Adipocyte (in vitro differentiated cells): ENCODE results near the gene RPAP3.
"Not testable (repeated sequence)": the region's sequence is repeated elsewhere in the genome, so short reads cannot be mapped to it uniquely, and the experiment has no call there.

Source experiments
- DNase-seq: peaks from one replicate; pipeline ENCODE4 v3.0.0-alpha.2; 2015; ENCODE audit warnings: low read depth
- H3K27me3 ChIP-seq: replicated peaks from 2 replicates; pipeline ENCODE4 v1.7.0; 2013; ENCODE audit warnings: mild to moderate bottlenecking, low read length, moderate library complexity; ENCODE audit not compliant: control insufficient read depth, insufficient read depth
- H3K36me3 ChIP-seq: 2 replicates; pipeline ENCODE4 v1.7.0; 2013; ENCODE audit warnings: low read length, mild to moderate bottlenecking, moderate library complexity; ENCODE audit not compliant: control insufficient read depth, insufficient read depth, severe bottlenecking
- H3K4me1 ChIP-seq: 2 replicates; pipeline ENCODE4 v1.7.0; 2013; ENCODE audit warnings: mild to moderate bottlenecking, low read length, moderate library complexity; ENCODE audit not compliant: control insufficient read depth, insufficient read depth
- H3K4me3 ChIP-seq: 2 replicates; pipeline ENCODE4 v1.7.0; 2013; ENCODE audit warnings: mild to moderate bottlenecking, low read length, moderate library complexity
- H3K9ac ChIP-seq: 2 replicates; pipeline ENCODE4 v1.7.0; 2013; ENCODE audit warnings: mild to moderate bottlenecking, low read length, moderate library complexity
- H3K9me3 ChIP-seq: 2 replicates; pipeline ENCODE4 v1.7.0; 2013; ENCODE audit warnings: mild to moderate bottlenecking, low read length, moderate library complexity; ENCODE audit not compliant: control insufficient read depth

The RPAP3 gene

DNA sequence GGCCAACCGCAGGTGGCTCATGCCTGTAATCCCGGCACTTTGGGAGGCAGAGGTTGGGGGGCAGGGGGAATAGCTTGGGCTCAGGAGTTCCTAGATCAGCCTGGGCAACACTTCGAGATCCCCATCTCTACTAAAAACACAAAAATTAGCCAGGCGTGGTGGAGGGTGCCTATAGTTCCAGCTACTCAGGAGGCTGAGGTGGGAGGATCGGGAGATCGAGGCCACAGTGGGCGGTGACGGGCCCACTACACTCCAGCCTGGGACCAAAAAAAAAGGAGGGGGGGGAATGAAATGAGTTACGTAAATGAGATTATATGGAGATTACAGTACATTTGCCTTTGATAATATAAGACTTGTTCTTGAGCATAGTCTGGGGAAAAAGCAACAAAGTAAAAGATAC, 1.1 kb downstream of the RPAP3 start:
- H3K9ac ChIP-seq: peak overlapping the region; percentile 95
- no peaks in the 10 kb centered on the region for H3K9me3 ChIP-seq
- H3K4me3 ChIP-seq: peak overlapping the region; percentile 93

DNA sequence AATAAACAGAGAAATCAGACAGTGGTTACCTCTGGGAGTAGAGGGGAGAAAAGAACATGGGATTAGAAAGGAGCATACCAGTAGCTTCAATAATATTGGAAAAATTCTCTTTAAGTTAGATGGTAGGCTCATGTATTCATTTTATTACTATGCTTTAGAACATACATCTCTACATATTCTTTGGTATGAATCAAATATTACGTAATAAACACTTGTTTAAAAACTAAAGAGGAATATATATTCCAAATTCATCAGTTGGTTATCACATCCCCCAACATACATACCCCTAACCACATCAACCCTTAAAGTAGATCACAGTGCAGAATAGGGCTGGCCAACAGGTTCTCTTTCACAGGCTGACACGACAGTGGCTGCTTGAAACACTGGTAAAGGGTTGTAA, 5.6 kb downstream of the RPAP3 start:
- Histone ChIP-seq H3K27me3 (no peaks in the 10 kb centered on the region), H3K4me3 (no peak overlapping the region), H3K9ac (no peak overlapping the region), H3K36me3 (peaks cover 25% of the 10 kb centered on the region), H3K9me3 (no peaks in the 10 kb centered on the region), H3K4me1 (peaks cover 5% of the 10 kb centered on the region)
- DNase-seq: no peak

More for the DNA sequence above, 1.1 kb downstream of the RPAP3 start:
- no peaks in the 10 kb centered on the region for H3K27me3 ChIP-seq
- no peak for DNase-seq
- H3K4me1 ChIP-seq: peaks cover 11% of the 10 kb centered on the region
- H3K36me3 ChIP-seq: peaks cover 7% of the 10 kb centered on the region

DNA sequence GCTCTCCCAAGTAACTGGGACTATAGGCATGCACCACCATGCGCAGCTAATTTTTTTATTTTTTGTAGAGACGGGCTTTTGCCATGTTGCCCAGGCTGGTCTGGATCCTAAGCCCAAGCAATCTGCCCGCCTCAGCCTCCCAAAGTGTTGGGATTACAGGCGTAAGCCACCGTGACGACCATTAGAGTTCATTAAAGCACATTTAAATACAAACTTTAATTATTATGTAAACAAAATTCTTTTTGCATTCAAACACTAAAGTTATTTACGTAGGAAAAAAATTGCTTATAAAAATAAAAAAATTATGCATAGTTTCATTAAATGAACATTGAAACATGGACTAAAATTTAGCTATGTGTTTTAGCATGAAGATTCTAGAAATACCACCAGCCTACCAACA, 7.2 kb downstream of the RPAP3 start:
- Histone ChIP-seq H3K36me3 (peaks cover 35% of the 10 kb centered on the region), H3K9me3 (no peaks in the 10 kb centered on the region), H3K4me3 (no peak overlapping the region), H3K27me3 (no peaks in the 10 kb centered on the region), H3K9ac (no peak overlapping the region), H3K4me1 (no peaks in the 10 kb centered on the region)
- DNase-seq: no peak

DNA sequence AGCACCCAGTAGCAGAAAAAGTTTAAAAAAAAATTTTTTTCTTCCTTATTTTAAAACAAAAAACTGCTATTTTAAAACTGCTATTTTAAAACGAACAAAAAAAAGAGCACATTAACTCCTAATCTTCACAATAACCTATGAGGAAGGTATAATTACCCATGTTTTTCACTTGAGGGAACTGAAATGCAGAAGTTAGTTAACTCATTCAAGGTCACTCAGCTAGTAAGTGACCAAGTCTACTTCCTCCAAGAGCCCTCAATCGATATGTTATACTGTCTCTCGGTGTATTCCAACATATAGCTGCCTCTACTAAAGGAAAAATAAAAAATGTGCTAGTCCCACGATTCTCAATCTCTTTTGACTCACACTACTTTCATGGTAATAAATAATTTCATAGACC, 7.8 kb downstream of the RPAP3 start:
- Histone ChIP-seq H3K9me3 (no peaks in the 10 kb centered on the region), H3K27me3 (no peaks in the 10 kb centered on the region), H3K4me3 (no peak overlapping the region), H3K36me3 (peaks cover 39% of the 10 kb centered on the region), H3K4me1 (no peaks in the 10 kb centered on the region), H3K9ac (no peak overlapping the region)
- no peak for DNase-seq

DNA sequence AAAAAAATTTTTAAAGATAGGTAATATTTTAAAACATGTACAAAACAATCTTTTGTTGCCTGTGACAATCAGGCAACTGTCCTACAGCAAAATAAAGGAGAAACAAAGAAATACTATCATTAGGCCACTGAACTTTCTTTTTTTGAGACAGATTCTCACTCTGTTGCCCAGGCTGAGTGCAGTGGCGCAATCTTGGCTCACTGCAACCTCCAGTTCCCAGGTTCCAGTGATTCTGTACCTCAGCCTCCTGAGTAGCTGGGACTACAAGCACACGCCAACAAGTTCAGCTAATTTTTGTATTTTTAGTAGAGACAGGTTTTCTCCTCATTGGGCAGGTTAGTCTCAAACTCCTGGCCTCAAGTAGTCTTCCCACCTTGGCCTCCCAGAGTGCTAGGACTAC, 16.6 kb downstream of the RPAP3 start:
- DNase-seq: no peak
- no peak overlapping the region for H3K4me3 ChIP-seq
- H3K27me3 ChIP-seq: no peaks in the 10 kb centered on the region
- H3K9ac ChIP-seq: no peak overlapping the region
- no peaks in the 10 kb centered on the region for H3K4me1 ChIP-seq
- H3K36me3 ChIP-seq: peaks cover 34% of the 10 kb centered on the region
- no peaks in the 10 kb centered on the region for H3K9me3 ChIP-seq

DNA sequence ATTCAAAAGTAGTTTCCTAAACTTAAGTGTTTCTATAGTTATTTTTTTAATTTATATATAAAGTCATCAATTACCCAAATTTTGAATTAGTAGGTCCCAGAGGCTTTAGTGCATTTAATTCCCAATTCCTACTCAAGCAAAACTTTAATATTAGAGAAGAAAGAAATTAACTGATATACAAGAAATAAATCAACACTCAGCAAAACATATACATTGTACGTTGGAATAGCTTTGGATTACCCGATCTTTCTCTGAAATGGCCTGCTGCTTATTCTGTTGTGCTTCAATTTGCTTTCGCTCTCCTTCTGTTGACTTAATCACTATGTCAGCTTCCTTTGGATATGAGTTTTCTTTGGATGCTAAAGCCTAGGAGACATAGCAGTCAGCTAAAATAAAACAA, 18.2 kb downstream of the RPAP3 start:
- peaks cover 28% of the 10 kb centered on the region for H3K36me3 ChIP-seq
- DNase-seq: no peak
- H3K4me3 ChIP-seq: no peak overlapping the region
- H3K9ac ChIP-seq: no peak overlapping the region
- no peaks in the 10 kb centered on the region for H3K4me1 ChIP-seq
- no peaks in the 10 kb centered on the region for H3K9me3 ChIP-seq
- H3K27me3 ChIP-seq: no peaks in the 10 kb centered on the region

DNA sequence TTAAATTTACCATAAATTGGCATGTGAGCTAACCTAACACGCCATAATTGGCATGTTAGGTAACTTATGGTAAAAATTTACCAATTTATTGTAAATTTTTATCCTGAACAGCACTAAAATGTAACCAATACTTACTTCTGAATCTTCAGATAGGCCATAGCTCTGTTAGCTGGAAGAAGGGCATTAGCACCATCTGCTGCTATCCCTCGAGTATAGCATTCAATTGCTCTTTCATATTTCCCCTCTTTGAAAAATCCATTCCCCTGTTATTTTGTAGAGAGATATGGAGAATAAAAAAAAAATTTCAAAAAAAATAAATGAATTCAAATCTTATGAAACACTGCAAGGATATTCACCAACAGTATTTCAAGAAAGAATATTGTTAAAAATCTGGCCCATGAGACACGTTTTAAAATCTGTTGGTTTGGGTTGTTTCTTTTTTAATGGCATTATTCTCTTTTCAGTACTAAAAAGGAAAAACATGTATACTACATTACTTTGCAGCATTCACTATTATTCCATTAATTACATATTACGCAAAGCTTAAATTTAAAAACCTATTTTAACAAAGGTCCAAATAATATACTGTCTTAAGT, 19.1 kb downstream of the RPAP3 start:
- Histone ChIP-seq H3K4me3 (no peak overlapping the region), H3K9ac (peak overlapping the region; percentile 35), H3K9me3 (no peaks in the 10 kb centered on the region), H3K27me3 (no peaks in the 10 kb centered on the region), H3K4me1 (no peaks in the 10 kb centered on the region), H3K36me3 (peaks cover 20% of the 10 kb centered on the region)
- peak; percentile 81 for DNase-seq

DNA sequence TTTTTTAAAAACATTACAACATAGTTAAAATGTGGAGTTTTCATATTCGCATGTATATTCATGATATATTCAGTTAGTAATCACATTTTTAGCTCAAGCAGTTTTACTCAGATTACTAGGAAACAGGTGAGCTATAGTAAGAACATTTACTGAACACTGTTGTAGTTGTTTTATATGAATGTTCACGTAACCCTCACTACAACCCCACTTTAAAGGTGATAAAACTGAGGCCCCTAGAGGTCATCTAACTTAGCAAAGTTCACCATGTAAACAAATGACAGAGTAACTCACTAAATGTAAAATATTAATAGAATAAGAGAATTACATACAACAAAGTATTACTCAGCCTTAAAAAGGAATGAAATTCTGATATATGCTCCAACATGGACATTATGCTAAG, 26.0 kb downstream of the RPAP3 start:
- Histone ChIP-seq H3K4me1 (no peaks in the 10 kb centered on the region), H3K4me3 (no peak overlapping the region), H3K9me3 (no peaks in the 10 kb centered on the region), H3K9ac (no peak overlapping the region), H3K27me3 (no peaks in the 10 kb centered on the region), H3K36me3 (peaks cover 21% of the 10 kb centered on the region)
- DNase-seq: no peak

DNA sequence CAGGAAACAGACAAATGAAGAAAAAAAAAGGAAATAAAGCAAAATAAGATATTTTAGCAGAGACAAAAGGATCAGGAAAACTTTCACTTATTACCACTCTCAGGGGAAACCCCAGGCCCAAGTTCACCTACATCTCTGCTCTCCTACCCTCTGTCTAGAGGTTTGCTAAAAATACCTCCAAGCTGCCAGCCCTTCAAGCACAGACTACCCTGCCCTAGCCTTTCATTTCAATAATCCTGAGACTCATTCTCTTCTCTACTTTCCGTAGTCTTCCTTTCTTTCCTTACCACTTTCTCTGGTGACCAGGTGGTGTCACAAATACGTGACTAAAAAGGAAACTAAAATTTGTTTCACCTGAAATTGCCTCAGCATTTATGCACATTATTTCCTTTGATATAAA, 33.8 kb downstream of the RPAP3 start:
- no peak overlapping the region for H3K9ac ChIP-seq
- peaks cover 38% of the 10 kb centered on the region for H3K36me3 ChIP-seq
- H3K4me1 ChIP-seq: peaks cover 3% of the 10 kb centered on the region
- no peaks in the 10 kb centered on the region for H3K27me3 ChIP-seq
- no peaks in the 10 kb centered on the region for H3K9me3 ChIP-seq
- DNase-seq: no peak
- no peak overlapping the region for H3K4me3 ChIP-seq

DNA sequence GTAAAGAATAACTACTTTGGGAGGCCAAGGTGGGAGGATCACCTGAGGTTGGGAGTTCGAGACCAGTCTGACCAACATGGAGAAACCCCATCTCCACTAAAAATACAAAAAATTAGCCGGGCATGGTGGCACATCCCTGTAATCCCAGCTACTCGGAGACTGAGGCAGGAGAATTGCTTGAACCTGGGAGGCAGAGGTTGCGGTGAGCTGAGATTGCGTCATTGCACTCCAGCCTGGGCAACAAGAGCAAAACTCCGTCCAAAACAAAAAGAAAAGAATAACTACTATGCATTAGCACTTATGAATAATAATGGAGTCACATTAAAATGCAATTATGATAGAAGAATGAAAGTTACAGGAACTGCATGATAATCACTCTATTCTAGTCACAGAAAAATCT, 37.9 kb downstream of the RPAP3 start:
- not testable (repeated sequence) for H3K4me3 ChIP-seq, H3K9ac ChIP-seq, H3K9me3 ChIP-seq, DNase-seq, H3K4me1 ChIP-seq, H3K27me3 ChIP-seq
- peaks cover 57% of the 10 kb centered on the region for H3K36me3 ChIP-seq

DNA sequence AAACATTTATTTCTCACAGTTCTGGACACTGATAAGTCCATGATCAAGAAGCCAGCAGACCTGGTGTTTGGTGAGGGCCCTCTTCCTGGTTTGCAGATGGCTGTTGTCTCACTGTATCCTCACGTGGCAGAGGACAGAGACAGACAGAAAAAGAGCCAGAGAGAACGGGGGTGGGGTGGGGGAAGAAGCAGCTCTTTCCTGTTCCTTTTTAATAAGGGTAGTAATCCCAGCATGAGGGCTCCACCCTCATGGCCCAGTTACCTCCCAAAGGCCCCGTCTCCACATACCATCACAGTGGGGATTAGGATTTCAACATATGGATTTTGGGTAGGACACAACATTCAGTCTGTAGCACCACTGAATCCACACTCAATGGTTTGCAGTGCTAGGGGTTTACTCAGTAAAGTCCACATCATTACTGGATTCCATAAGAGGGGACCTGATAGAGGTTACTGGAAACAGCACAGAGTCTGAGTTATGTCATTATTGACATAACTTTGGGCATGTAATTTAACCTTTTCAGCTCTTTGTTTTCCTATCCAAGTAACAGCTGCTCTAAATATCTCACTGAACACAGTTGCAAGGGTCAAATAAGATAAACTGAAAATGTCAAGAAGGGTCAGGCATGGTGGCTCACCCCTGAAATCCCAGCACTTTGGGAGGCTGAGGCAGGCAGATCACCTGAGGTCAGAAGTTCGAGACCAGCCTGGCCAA, 53.2 kb downstream of the RPAP3 start:
- no peaks in the 10 kb centered on the region for H3K27me3 ChIP-seq
- H3K36me3 ChIP-seq: peaks cover 3% of the 10 kb centered on the region
- DNase-seq: no peak
- no peaks in the 10 kb centered on the region for H3K9me3 ChIP-seq
- H3K4me1 ChIP-seq: peaks cover 14% of the 10 kb centered on the region
- no peak overlapping the region for H3K4me3 ChIP-seq
- no peak overlapping the region for H3K9ac ChIP-seq
